Measurements from ENCODE around the gene ERC2. TPM values are rescaled to one million over a fixed set of nuclear protein-coding genes. Genes with fewer than 3 reads are reported as not detected.

ERC2 gene
- total RNA-seq, 1 donor, result 0.36 TPM

DNA sequence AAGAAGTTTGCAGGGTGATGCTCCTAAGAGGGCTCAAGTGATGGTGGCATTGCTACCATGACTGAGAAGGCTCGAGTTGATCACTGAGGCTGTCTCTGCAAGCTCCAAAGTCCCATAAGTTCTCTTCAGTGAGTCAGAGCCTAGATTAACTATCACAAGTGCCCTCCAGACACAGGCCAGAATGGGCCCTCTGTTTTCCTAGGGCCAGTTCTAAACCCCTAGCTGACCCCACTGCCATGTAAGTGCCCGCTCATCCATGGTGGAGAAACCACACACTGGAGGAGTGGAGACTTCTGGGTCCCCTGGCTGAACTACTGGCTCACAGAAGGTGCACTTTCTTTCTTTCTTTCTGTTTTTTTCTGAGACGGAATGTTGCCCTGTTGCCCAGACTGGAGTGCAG is 893.6 kb downstream of the ERC2 start:
- TF ChIP-seq CTCF (IDR thresholded peaks at IDR 0.05; ENCODE audit: extremely low read depth, low read depth, low read length), result no peak
- peaks cover 5% of the 10 kb centered on the region for H3K9me3 ChIP-seq (ENCODE audit: low read depth, low read length)
- H3K4me1 ChIP-seq (ENCODE audit: insufficient read depth, low read length), result no peaks in the 10 kb centered on the region
- no peaks in the 10 kb centered on the region for H3K79me2 ChIP-seq (ENCODE audit: insufficient read depth, low read length)
- no peak overlapping the region for H3K27ac ChIP-seq (ENCODE audit: low read depth, low read length)
- H3K36me3 ChIP-seq (ENCODE audit: insufficient read depth, low read length), result no peaks in the 10 kb centered on the region
- H3K4me3 ChIP-seq (ENCODE audit: insufficient read depth, low read length), result no peak overlapping the region
- DNase-seq (ENCODE audit: insufficient read length, low spot score, missing footprints), result no peak
- no peaks in the 10 kb centered on the region for H4K20me1 ChIP-seq (ENCODE audit: insufficient read depth, low read length)
- H3K27me3 ChIP-seq (ENCODE audit: insufficient read depth, low read length), result no peaks in the 10 kb centered on the region
- H3K4me2 ChIP-seq (ENCODE audit: insufficient read depth, low read length), result no peak overlapping the region
- no peak overlapping the region for H2AFZ ChIP-seq (ENCODE audit: low read length)

- Histone ChIP-seq H3K79me2 (ENCODE audit: insufficient read depth, low read length) (no peaks in the 10 kb centered on the region), H3K9me3 (ENCODE audit: low read depth, low read length) (no peaks in the 10 kb centered on the region), H3K36me3 (ENCODE audit: insufficient read depth, low read length) (no peaks in the 10 kb centered on the region), H2AFZ (ENCODE audit: low read length) (no peak overlapping the region), H3K4me2 (ENCODE audit: insufficient read depth, low read length) (no peak overlapping the region), H3K27me3 (ENCODE audit: insufficient read depth, low read length) (no peaks in the 10 kb centered on the region), H3K4me3 (ENCODE audit: insufficient read depth, low read length) (no peak overlapping the region), H3K4me1 (ENCODE audit: insufficient read depth, low read length) (peaks cover 3% of the 10 kb centered on the region), H4K20me1 (ENCODE audit: insufficient read depth, low read length) (no peaks in the 10 kb centered on the region), H3K27ac (ENCODE audit: low read depth, low read length) (no peak overlapping the region)
- TF ChIP-seq CTCF (IDR thresholded peaks at IDR 0.05; ENCODE audit: extremely low read depth, low read depth, low read length), result no peak
- no peak for DNase-seq (ENCODE audit: insufficient read length, low spot score, missing footprints)
Observed at GRCh38 chr3:55572816-55573215, 895.5 kb downstream of the ERC2 start.

DNA sequence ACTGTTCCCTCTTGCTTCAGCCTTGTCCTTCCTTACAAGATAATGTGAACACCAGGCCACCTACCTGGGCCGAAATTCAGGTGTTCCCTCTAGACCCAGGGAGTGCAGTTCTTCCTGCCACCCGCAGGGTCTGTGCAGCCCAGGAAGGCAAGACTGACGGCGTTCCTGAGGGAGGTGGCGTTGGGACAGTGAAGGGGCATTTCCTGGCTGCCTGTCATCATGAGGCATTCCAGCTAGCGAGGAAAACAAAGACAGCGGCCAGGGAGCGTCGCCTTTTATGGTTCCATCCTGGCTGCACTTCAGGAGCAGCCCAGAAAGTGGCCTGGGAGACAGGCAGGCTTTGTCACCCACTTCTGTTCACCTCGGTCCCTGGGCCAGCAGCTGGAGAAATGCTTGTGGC is 896.4 kb downstream of the ERC2 start:
- DNase-seq (ENCODE audit: insufficient read length, low spot score, missing footprints), result no peak
- no peaks in the 10 kb centered on the region for H3K9me3 ChIP-seq (ENCODE audit: low read depth, low read length)
- H3K4me3 ChIP-seq (ENCODE audit: insufficient read depth, low read length), result no peak overlapping the region
- H2AFZ ChIP-seq (ENCODE audit: low read length), result no peak overlapping the region
- H3K36me3 ChIP-seq (ENCODE audit: insufficient read depth, low read length), result no peaks in the 10 kb centered on the region
- H3K4me1 ChIP-seq (ENCODE audit: insufficient read depth, low read length), result peaks cover 3% of the 10 kb centered on the region
- H3K79me2 ChIP-seq (ENCODE audit: insufficient read depth, low read length), result no peaks in the 10 kb centered on the region
- no peaks in the 10 kb centered on the region for H3K27me3 ChIP-seq (ENCODE audit: insufficient read depth, low read length)
- H3K27ac ChIP-seq (ENCODE audit: low read depth, low read length), result no peak overlapping the region
- no peak for TF ChIP-seq CTCF (IDR thresholded peaks at IDR 0.05; ENCODE audit: extremely low read depth, low read depth, low read length)
- peak overlapping the region; percentile 22 for H3K4me2 ChIP-seq (ENCODE audit: insufficient read depth, low read length)
- no peaks in the 10 kb centered on the region for H4K20me1 ChIP-seq (ENCODE audit: insufficient read depth, low read length)

DNA sequence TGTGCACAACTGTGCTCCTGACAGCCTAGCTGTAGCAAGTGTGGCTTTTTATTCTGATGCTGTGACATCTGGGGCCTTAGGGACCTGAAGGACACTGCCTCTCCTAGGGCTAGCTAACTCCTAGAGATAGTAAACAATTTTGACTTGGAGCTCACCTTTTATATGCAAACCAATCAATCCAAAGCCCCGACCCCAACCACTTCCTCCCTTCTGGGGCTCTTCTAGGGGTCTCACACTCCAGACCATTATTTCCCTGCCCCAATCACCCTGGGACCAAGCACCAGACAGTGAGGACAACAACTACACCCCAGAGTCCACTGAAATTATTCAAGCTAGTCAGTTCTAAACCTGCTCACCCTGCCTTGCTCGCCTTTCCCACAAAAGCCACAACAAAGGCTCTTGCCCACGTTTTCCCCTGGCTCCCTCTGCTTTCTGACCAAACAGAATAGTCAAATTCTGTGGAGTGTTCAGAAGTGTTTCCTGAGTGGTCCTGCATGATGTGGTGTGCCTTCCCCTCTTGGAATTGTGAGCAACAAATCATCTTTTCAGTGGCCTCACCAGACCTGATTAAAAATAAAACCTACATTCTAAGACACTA is 897.0 kb downstream of the ERC2 start:
- Histone ChIP-seq H3K4me3 (ENCODE audit: insufficient read depth, low read length) (no peak overlapping the region), H3K79me2 (ENCODE audit: insufficient read depth, low read length) (no peaks in the 10 kb centered on the region), H3K4me1 (ENCODE audit: insufficient read depth, low read length) (peaks cover 3% of the 10 kb centered on the region), H3K36me3 (ENCODE audit: insufficient read depth, low read length) (no peaks in the 10 kb centered on the region), H3K4me2 (ENCODE audit: insufficient read depth, low read length) (no peak overlapping the region), H3K9me3 (ENCODE audit: low read depth, low read length) (no peaks in the 10 kb centered on the region), H2AFZ (ENCODE audit: low read length) (no peak overlapping the region), H4K20me1 (ENCODE audit: insufficient read depth, low read length) (no peaks in the 10 kb centered on the region), H3K27ac (ENCODE audit: low read depth, low read length) (no peak overlapping the region), H3K27me3 (ENCODE audit: insufficient read depth, low read length) (no peaks in the 10 kb centered on the region)
- TF ChIP-seq CTCF (IDR thresholded peaks at IDR 0.05; ENCODE audit: extremely low read depth, low read depth, low read length), result no peak
- DNase-seq (ENCODE audit: insufficient read length, low spot score, missing footprints), result no peak

Data from osteoblast (primary cell).